Heart right ventricle (tissue), 16 donors: ENCODE results near the gene VEGFA. TPM values are rescaled to one million over a fixed set of nuclear protein-coding genes. Genes with fewer than 3 reads are reported as not detected.

Source experiments
- ATAC-seq, 8 donors: fragments of 200-7000 bp; cut with Tn5 transposase; one replicate each; pipeline ENCODE4 v1.9.1; 2020; ENCODE audit warnings: mild to moderate bottlenecking in 8 of 8, moderate library complexity in 8 of 8, moderate number of reproducible peaks in 1 of 8
- DNase-seq, 2 donors: peaks; one replicate each; pipeline ENCODE4 v3.0.0-alpha.2; 2020
- H3K27ac ChIP-seq, 10 donors: fragments of 200-600 bp; sonication (generic) in 2 of 10; one replicate each; pipeline versions ENCODE4 v1.5.0 to v1.8.0; 2020 to 2022; ENCODE audit warnings: mild to moderate bottlenecking in 3 of 10
- H3K27me3 ChIP-seq, 7 donors: fragments of 200-600 bp; one replicate each; pipeline ENCODE4 v1.8.0; 2021 to 2022; ENCODE audit warnings: mild to moderate bottlenecking in 2 of 7
- H3K36me3 ChIP-seq, 9 donors: fragments of 200-600 bp; sonication (generic) in 1 of 9; one replicate each; pipeline versions ENCODE4 v1.5.0 to v1.8.0; 2020 to 2022; ENCODE audit warnings: mild to moderate bottlenecking in 2 of 9
- H3K4me1 ChIP-seq, 9 donors: fragments of 200-600 bp; sonication (generic) in 1 of 9; one replicate each; pipeline versions ENCODE4 v1.5.0 to v1.8.0; 2020 to 2022; ENCODE audit warnings: mild to moderate bottlenecking in 4 of 9
- H3K4me3 ChIP-seq, 10 donors: fragments of 200-600 bp; sonication (generic) in 2 of 10; one replicate each; pipeline versions ENCODE4 v1.5.0 to v1.8.0; 2020 to 2022; ENCODE audit warnings: mild to moderate bottlenecking in 7 of 10, moderate library complexity in 2 of 10
- H3K9me3 ChIP-seq, 11 donors: fragments of 200-600 bp in 10 of 11; sonication (generic) in 2 of 11; one replicate each; pipeline versions ENCODE4 v1.5.0 to v1.8.0; 2013 to 2022; ENCODE audit warnings: mild to moderate bottlenecking in 2 of 11, control low read depth in 1 of 11, moderate library complexity in 1 of 11
- CTCF ChIP-seq, 9 donors: fragments of 200-600 bp; sonication (generic) in 2 of 9; IDR thresholded peaks; one replicate each; pipeline versions ENCODE4 v1.5.0 to v1.8.0; 2021 to 2022; ENCODE audit warnings: antibody characterized with exemption in 9 of 9, mild to moderate bottlenecking in 5 of 9, moderate library complexity in 1 of 9
- WGBS, 2 donors: extraction: QIAGEN DNeasy Blood & Tissue Kit; methylation state at CpG; one replicate each; pipeline ENCODE4 v1.1.7; 2013; ENCODE audit warnings: inconsistent platforms in 1 of 2; 5-methylcytosine and 5-hydroxymethylcytosine counted together
- intact Hi-C, 10 donors: fragments of 100-400 bp; cut with DNase I; formaldehyde crosslinking; loops; one replicate each; pipeline versions ENCODE4 v1.11.1 to v1.14.2; 2022
- polyA plus RNA-seq, 2 donors: library from polyadenylated mRNA; stranded (reverse); fragments of 200-250 nt; gene quantifications; one replicate each; pipeline ENCODE4 v1.2.3, GENCODE V29; 2013
- total RNA-seq, 10 donors: library from RNA; stranded (reverse); fragmentation: NEBNext Ultra II Directional in 3 of 10; extraction: Animal tissue kit (Norgen Biotek cat#: 25700) in 3 of 10; gene quantifications; one replicate each; pipeline versions ENCODE4 v1.2.1 to v1.2.4, GENCODE V29; 2021 to 2023
- donor health status: Arrhythmogenic right ventricular cardiomyopathy.
- donor health status: ischemic (EF 13 %, LVEDD 7.1; RV severe dilation, severe dysfunction).
- donor health status: healthy with polysubstance abuse.
- donor health status: DM: no; HTN: yes; CAD: no.
- donor health status: DM: no; HTN: no; CAD: no.
- donor health status: ischemic (EF 25% LVEDD 6.9; RV normal size, moderate dysfunction).
- donor health status: ischemic (EF 25% LVEDD 5.7; RV mildly dilated, moderate dysfunction).
- donor health status: healthy.
- donor health status: DM: yes; HTN: yes; CAD: no.
- donor health status: Ischemic cardiomyopathy.
- donor health status: ischemic (EF 35%, LVEDD 5.7; RV mildly dilated, moderate dysfunction).
- donor health status: nonischemic (EF 11% LVEDD 7.7; RV severe dilation, severe dysfunction).
- donor health status: DM: yes; HTN: yes; CAD: no.
- donor health status: PGD.
- donor health status: ischemic (EF 29% LVEDD 5.4; RV normal size, mild dysfunction).
- donor health status: nonischemic (EF 23%, LVEDD 6.1; RV moderate dilation, normal function).

Gene VEGFA
- total and polyA plus RNA-seq, 12 donors, result 133 to 456 (median 216) TPM

GRCh38 chr6:43834528-43835155 is 64.6 kb downstream of the VEGFA start:
- Histone ChIP-seq H3K4me3 (no peak overlapping the region), H3K27ac (no peak overlapping the region), H3K4me1 (peaks cover 0 to 16% (median 10%) of the 10 kb centered on the region in 9 donors), H3K27me3 (peaks cover 0 to 9% (median 0%) of the 10 kb centered on the region in 7 donors), H3K36me3 (no peaks in the 10 kb centered on the region), H3K9me3 (no peaks in the 10 kb centered on the region)
- WGBS, 2 donors, result 85 to 87% methylated on average over 5 of the region's 5 CpGs
- intact Hi-C loops, result loop anchor here in 3 of 10 donors (5.0 to 10.0 kb wide), 5 partner anchors 62 to 240 kb away; partner anchors contain the start of gene VEGFA (in 1 of the 3)
- DNase-seq (no peak), ATAC-seq (no peak)
- no peak for TF ChIP-seq CTCF (IDR thresholded peaks at IDR 0.05)

- DNase-seq, result no peak
- Histone ChIP-seq H3K9me3 (no peaks in the 10 kb centered on the region), H3K36me3 (no peaks in the 10 kb centered on the region), H3K27me3 (no peaks in the 10 kb centered on the region), H3K4me1 (peaks cover 0 to 16% (median 10%) of the 10 kb centered on the region in 9 donors), H3K27ac (no peak overlapping the region), H3K4me3 (no peak overlapping the region)
- intact Hi-C loops, result loop anchor here in 3 of 10 donors (5.0 to 10.0 kb wide), 5 partner anchors 64 to 239 kb away; partner anchors contain the start of gene VEGFA (in 1 of the 3)
- ATAC-seq, result no peak
- no peak for TF ChIP-seq CTCF (IDR thresholded peaks at IDR 0.05)
- WGBS, 2 donors, result 85 to 92% methylated on average over 8 of the region's 8 CpGs
These were observed 65.9 kb downstream of the VEGFA start for GRCh38 chr6:43835872-43836419.

Other genes with a start within 250 kb of the VEGFA start
- gene XPO5, start 194.2 kb upstream of the VEGFA start, total RNA-seq, result 10 to 100 TPM; 11.7 to 20.1 (median 17.0) TPM
- 10 to 100 TPM in 1 of 2 donors, 1 to 10 TPM in 1; 6.9 to 10.8 TPM for gene XPO5, start 194.2 kb upstream of the VEGFA start, polyA plus RNA-seq
- gene POLH, start 194.0 kb upstream of the VEGFA start, total RNA-seq, result 10 to 100 TPM in 4 of 10 donors, 1 to 10 TPM in 6; 5.5 to 11.2 (median 8.9) TPM
- gene POLH, start 194.0 kb upstream of the VEGFA start, polyA plus RNA-seq, result 1 to 10 TPM; 2.1 to 2.7 TPM
- 10 to 100 TPM; 19.5 to 32.1 (median 25.1) TPM for gene GTPBP2, start 140.9 kb upstream of the VEGFA start, total RNA-seq
- 10 to 100 TPM; 37.3 to 37.9 TPM for gene GTPBP2, start 140.9 kb upstream of the VEGFA start, polyA plus RNA-seq
- gene MAD2L1BP, start 134.4 kb upstream of the VEGFA start, total RNA-seq, result 10 to 100 TPM; 20.7 to 34.8 (median 28.1) TPM
- gene MAD2L1BP, start 134.4 kb upstream of the VEGFA start, polyA plus RNA-seq, result 10 to 100 TPM; 13.5 to 29.2 TPM
- gene RSPH9, start 125.2 kb upstream of the VEGFA start, total RNA-seq, result under 1 TPM in 5 of 10 donors, not detected in 5; 0.09 to 0.15 (median 0.12) TPM
- under 1 TPM; 0.44 to 0.45 TPM for gene RSPH9, start 125.2 kb upstream of the VEGFA start, polyA plus RNA-seq
- gene MRPS18A, start 82.4 kb upstream of the VEGFA start, total RNA-seq, result 10 to 100 TPM; 36.0 to 52.9 (median 40.6) TPM
- 100 to 1,000 TPM in 1 of 2 donors, 10 to 100 TPM in 1; 30.4 to 103 TPM for gene MRPS18A, start 82.4 kb upstream of the VEGFA start, polyA plus RNA-seq